Smooth muscle cell (in vitro differentiated cells): ENCODE measurements around the gene TMEM245. TPM values are rescaled to one million over a fixed set of nuclear protein-coding genes. Genes with fewer than 3 reads are reported as not detected.

Source experiments
- DNase-seq: peaks from one replicate; lab custom pipeline; 2025; ENCODE audit not compliant: unreplicated experiment; lab: John Stamatoyannopoulos, UW
- H2AFZ ChIP-seq: fragments of 200-600 bp; sonication (generic); 2 replicates; pipeline ENCODE4 v1.6.0; 2016; ENCODE audit warnings: antibody characterized with exemption, low read depth, mild to moderate bottlenecking
- H3F3A ChIP-seq: fragments of 200-600 bp; sonication (generic); 2 replicates; pipeline ENCODE4 v1.6.0; 2017; ENCODE audit warnings: antibody characterized with exemption, low read depth
- H3K27ac ChIP-seq: fragments of 200-600 bp; sonication (generic); 2 replicates; pipeline ENCODE4 v1.5.1; 2016; ENCODE audit warnings: low read depth, mild to moderate bottlenecking
- H3K27me3 ChIP-seq: fragments of 200-600 bp; sonication (generic); 2 replicates; pipeline ENCODE4 v1.6.1; 2016; ENCODE audit warnings: low read depth, mild to moderate bottlenecking
- H3K36me3 ChIP-seq: fragments of 200-600 bp; sonication (generic); 2 replicates; pipeline ENCODE4 v1.5.1; 2016; ENCODE audit warnings: low read depth
- H3K4me1 ChIP-seq: fragments of 200-600 bp; sonication (generic); 2 replicates; pipeline ENCODE4 v1.5.1; 2016; ENCODE audit warnings: low read depth
- H3K4me2 ChIP-seq: fragments of 200-600 bp; sonication (generic); 2 replicates; pipeline ENCODE4 v1.6.0; 2016; ENCODE audit warnings: mild to moderate bottlenecking
- H3K4me3 ChIP-seq: fragments of 200-600 bp; sonication (generic); 2 replicates; pipeline ENCODE4 v1.5.1; 2016; ENCODE audit warnings: mild to moderate bottlenecking
- H3K79me2 ChIP-seq: fragments of 200-600 bp; sonication (generic); 2 replicates; pipeline ENCODE4 v1.6.0; 2016; ENCODE audit warnings: low read depth, mild to moderate bottlenecking
- H3K9ac ChIP-seq: fragments of 200-600 bp; sonication (generic); 2 replicates; pipeline ENCODE4 v1.6.0; 2016; ENCODE audit warnings: low read depth
- H3K9me3 ChIP-seq: fragments of 200-600 bp; sonication (generic); replicated peaks from 2 replicates; pipeline ENCODE4 v1.5.1; 2016; ENCODE audit warnings: low read depth
- H4K20me1 ChIP-seq: fragments of 200-600 bp; sonication (generic); 2 replicates; pipeline ENCODE4 v1.6.0; 2016; ENCODE audit warnings: low read depth
- CTCF ChIP-seq: fragments of 200-600 bp; sonication (generic); IDR thresholded peaks from 2 replicates; pipeline ENCODE4 v1.5.1; 2017; ENCODE audit warnings: borderline replicate concordance, mild to moderate bottlenecking, antibody characterized with exemption; ENCODE audit not compliant: insufficient read depth, poor library complexity, severe bottlenecking
- WGBS: methylation state at CpG from one replicate; pipeline ENCODE4 v1.1.7; 2016; ENCODE audit warnings: low lambda C conversion rate; 5-methylcytosine and 5-hydroxymethylcytosine counted together
- polyA plus RNA-seq: library from polyadenylated mRNA; unstranded; fragments of >200 nt; fragmentation: Nextera tagmentation; extraction: Ambion mirVana; gene quantifications from 2 replicates; pipeline ENCODE4 v1.2.1, GENCODE V29; 2016
- total RNA-seq: library from RNA; depleted of rRNA; stranded (reverse); fragments of >200 nt; gene quantifications from 2 replicates; pipeline ENCODE4 v1.2.3, GENCODE V29; 2014

The TMEM245 gene
- 39.7 and 48.0 TPM in 2 replicates for total RNA-seq
- 16.3 and 18.4 TPM in 2 replicates for polyA plus RNA-seq

DNA sequence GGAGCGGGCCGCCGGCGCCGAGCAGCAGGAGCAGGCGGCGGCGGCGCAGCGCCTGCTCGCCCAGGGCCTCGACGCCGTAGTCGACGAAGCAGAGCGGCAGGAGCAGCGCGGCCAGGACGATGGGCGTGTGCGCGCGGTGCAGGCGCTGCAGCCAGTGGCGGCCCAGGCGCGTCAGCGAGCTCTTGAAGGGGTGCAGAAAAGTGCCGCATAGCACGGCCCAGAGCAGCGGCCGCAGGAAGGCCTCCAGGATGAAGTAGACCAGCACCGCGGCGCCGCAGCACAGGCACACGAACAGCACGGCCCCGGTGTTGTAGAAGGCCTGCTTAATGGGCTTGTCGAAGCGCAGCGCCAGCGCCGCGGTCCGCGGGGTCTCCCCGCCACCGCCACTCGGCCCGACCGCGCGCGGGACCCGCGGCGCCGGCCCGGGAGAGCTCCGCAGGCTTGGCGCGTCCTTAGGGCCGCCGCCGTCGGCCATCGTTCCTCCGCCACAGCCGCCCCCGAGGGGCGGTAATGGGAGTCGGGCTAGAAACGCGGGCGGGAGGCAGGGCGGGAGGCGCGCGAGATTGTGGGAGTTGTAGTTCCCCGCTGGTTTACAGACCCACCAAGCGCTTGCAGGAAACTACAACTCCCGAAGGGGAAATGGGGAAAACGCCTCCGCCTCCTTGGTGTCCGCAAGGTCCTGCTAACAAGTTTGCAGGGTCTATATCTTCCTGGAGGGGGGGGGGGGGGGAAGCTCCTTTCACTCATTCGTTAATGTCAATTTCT lies at the start of gene TMEM245:
Gene TMEM245 (minus strand): TSS at position 509 of the 765 bp plus-strand sequence. CDS start 34 bp downstream, at position 475.
- peaks cover 47% of the 10 kb centered on the region for H4K20me1 ChIP-seq
- H3F3A ChIP-seq, result peaks cover 3% of the 10 kb centered on the region
- DNase-seq, result peak; percentile 79
- H3K4me3 ChIP-seq, result peak within 1 kb of the TSS; percentile 72
- H3K4me1 ChIP-seq, result peaks cover 24% of the 10 kb centered on the region
- H3K27me3 ChIP-seq, result no peaks in the 10 kb centered on the region
- WGBS, result under 1% methylated on average over 78 of the region's 88 CpGs
- H3K79me2 ChIP-seq, result peaks cover 43% of the 10 kb centered on the region
- peak within 1 kb of the TSS; percentile 97 for H3K4me2 ChIP-seq
- peak within 1 kb of the TSS; percentile 59 for H2AFZ ChIP-seq
- no peaks in the 10 kb centered on the region for H3K9me3 ChIP-seq
- H3K27ac ChIP-seq, result peak within 1 kb of the TSS; percentile 63
- no peak for TF ChIP-seq CTCF
- H3K36me3 ChIP-seq, result no peaks in the 10 kb centered on the region
- H3K9ac ChIP-seq, result peak within 1 kb of the TSS; percentile 30

DNA sequence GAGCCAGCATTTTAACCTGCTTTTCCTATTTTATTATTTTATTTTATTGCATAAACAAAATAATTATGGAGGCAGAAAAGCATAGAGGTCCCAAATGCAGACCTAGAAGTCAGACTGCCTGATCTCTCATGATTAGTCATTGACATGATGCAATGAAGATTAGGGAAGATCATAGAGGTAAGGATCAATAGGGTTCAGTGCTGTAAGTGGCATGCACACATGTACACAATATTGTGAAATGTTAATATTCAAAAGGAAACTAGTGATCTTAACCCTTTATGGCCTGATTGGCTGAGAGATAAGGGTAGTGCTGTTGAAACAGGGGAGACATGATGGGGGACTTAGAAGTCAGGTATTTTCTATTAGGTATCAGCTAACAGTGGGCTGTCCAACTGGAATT lies 48.4 kb upstream of the TMEM245 start:
- Histone ChIP-seq H3K36me3 (no peaks in the 10 kb centered on the region), H3K4me3 (no peak overlapping the region), H3K9ac (no peak overlapping the region), H3F3A (no peaks in the 10 kb centered on the region), H3K27ac (no peak overlapping the region), H3K79me2 (no peaks in the 10 kb centered on the region), H3K27me3 (peaks cover 42% of the 10 kb centered on the region), H4K20me1 (no peaks in the 10 kb centered on the region), H2AFZ (no peak overlapping the region), H3K4me2 (no peak overlapping the region), H3K9me3 (no peaks in the 10 kb centered on the region), H3K4me1 (no peaks in the 10 kb centered on the region)
- TF ChIP-seq CTCF, result no peak
- no peak for DNase-seq

DNA sequence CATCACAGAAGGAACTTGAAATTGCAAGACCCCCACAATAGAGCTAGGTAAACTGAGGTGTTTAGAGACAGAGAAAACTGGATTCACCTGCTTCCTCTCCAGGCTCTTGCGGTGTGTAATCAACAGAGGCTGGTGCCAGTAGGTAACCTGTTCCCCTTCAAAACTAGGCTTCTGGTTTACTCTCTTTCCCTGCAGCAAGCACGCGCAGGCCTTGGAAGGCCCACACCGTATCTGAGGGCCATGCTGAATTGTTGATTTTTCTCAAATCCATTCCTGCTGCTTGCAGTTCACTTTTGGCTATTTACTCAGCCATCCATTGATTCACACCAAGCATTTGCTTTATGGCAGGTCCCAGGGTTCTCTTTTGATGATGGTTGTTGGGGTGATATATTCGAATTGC lies 48.0 kb upstream of the TMEM245 start:
- no peak overlapping the region for H3K4me2 ChIP-seq

More for the DNA sequence above, 48.0 kb upstream of the TMEM245 start:
- Histone ChIP-seq H3K9ac (no peak overlapping the region), H2AFZ (no peak overlapping the region), H3K9me3 (no peaks in the 10 kb centered on the region), H3K79me2 (no peaks in the 10 kb centered on the region), H4K20me1 (no peaks in the 10 kb centered on the region), H3K36me3 (no peaks in the 10 kb centered on the region), H3K27me3 (peaks cover 42% of the 10 kb centered on the region), H3F3A (no peaks in the 10 kb centered on the region), H3K4me1 (no peaks in the 10 kb centered on the region), H3K4me3 (no peak overlapping the region), H3K27ac (no peak overlapping the region)
- 88% methylated on average over 5 of the region's 5 CpGs for WGBS
- DNase-seq, result no peak
- no peak for TF ChIP-seq CTCF
